GM12892 (cell line): ENCODE results near the gene FBXL2.
"Not testable (repeated sequence)": the region's sequence is repeated elsewhere in the genome, so short reads cannot be mapped to it uniquely, and the experiment has no call there.

Source experiments
- DNase-seq: peaks from one replicate; pipeline ENCODE4 v3.0.0; 2011; ENCODE audit not compliant: insufficient read length
- FAIRE-seq: peaks from 2 replicates; lab custom pipeline; 2011; peaks lifted over from hg19 to GRCh38; lab: Jason Lieb, UNC
- POLR2A ChIP-seq: IDR thresholded peaks from 2 replicates; pipeline ENCODE4 v1.6.1; 2011; ENCODE audit warnings: low read depth, low read length, control low read depth
- POLR2AphosphoS5 ChIP-seq: IDR thresholded peaks from 2 replicates; pipeline ENCODE4 v1.6.1; 2011; ENCODE audit warnings: low read depth, low read length, control low read depth
- TAF1 ChIP-seq: IDR thresholded peaks from 2 replicates; pipeline ENCODE4 v1.6.1; 2011; ENCODE audit warnings: low read depth, mild to moderate bottlenecking, control low read depth, low read length, borderline replicate concordance

The FBXL2 gene

DNA sequence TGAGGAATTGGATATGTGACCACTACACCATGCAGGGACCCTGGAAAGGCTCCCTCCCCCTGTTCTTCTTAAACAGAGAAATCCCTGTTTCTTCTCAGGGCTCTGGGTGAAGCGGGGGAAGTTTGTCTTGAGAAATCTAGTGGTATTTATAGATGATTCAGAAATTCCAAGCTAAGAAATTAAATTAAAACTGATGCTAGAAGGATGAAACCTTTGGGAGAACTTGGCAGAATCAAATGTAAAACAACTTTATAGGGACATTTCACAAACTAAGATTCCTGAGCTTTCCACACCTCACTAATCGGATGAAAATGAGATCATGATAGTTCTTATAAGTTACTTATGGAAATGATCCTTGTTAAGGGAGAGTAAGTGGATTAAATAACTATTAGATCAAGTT, 54.2 kb downstream of the FBXL2 start:
- DNase-seq (no peak), FAIRE-seq (no peak)
- TF ChIP-seq TAF1 = no peak

DNA sequence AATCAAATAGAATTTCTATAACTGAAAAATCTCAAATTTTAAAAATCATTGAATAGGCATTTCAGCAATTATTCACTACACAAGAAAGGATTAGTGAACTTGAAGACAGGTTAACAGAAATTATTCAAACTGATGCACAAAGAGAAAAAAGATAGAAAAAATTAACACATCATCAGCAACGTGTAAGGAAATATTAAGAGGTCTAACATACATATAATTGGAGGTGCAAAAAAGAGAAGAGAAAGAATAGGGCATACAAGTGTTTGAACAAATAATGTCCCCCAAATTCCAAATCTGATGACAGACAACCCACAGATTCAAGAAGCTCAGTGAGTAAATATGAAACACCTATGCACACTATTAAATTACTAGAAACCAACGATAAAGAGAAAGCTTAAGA, 57.1 kb downstream of the FBXL2 start:
- FAIRE-seq = no peak
- TF ChIP-seq TAF1 = no peak
- no peak for TF ChIP-seq POLR2A
- no peak for TF ChIP-seq POLR2AphosphoS5
- no peak for DNase-seq

DNA sequence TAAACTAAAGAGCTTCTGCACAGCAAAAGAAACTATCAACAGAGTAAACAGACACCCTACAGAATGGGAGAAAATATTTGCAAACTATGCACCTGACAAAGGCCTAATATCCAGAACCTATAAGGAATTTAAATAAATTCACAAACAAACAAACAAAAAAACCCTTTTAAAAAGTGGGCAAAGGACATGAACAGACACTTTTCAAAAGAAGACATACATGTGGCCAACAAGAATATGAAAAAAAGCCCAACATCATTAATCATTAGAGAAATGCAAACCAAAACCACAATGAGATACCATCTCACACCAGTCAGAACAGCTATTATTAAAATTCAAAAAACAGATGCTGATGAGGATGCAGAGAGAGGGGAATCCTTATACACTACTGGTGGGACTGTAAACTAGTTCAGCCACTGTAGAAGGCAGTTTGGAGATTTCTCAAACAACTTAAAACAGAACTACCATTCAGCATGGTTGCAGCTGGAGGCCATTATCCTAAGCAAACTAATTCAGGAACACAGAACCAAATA, 61.8 kb downstream of the FBXL2 start:
- FAIRE-seq, DNase-seq: not testable (repeated sequence)

DNA sequence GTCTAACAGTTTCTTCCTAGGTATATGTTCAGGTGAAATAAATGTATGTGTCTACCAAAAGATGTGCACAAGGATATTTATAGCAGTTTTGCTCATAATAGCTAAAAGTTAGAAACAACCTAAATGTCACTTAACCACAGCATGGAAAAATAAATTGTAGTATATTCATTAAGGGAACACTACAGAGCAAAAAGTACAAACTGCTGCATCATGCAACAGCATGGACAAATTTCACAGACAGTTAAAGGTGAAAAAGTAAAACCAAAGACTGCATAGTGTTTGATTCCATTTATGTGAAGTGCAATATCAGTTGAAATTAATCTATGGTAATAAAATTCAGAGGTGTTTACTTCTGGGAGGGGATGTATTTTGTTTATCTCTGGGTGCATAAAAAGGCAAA, 62.5 kb downstream of the FBXL2 start:
- FAIRE-seq (no peak), DNase-seq (no peak)
- no peak for TF ChIP-seq TAF1
- TF ChIP-seq POLR2AphosphoS5 = no peak
- no peak for TF ChIP-seq POLR2A

DNA sequence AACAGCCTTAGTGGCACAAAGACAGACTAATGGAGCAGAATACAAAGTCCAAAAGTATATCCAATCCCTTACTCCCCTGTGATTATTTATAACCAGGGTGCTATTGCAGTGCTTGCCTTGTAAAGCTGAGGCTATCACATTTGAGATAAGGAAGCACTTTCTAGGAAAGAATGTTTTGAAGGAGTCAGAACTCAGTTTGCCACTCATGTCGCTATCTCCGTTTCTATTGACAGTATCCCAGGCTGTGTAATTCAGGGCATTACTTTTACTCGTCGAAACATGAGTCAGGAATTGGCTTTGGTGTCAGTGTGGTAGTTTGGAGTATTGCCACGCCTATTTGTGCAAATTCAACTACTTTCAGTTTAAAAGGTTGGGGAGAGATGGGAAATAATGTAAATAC, 78.4 kb downstream of the FBXL2 start:
- no peak for TF ChIP-seq POLR2A
- TF ChIP-seq TAF1 = no peak
- no peak for TF ChIP-seq POLR2AphosphoS5
- FAIRE-seq = no peak

DNA sequence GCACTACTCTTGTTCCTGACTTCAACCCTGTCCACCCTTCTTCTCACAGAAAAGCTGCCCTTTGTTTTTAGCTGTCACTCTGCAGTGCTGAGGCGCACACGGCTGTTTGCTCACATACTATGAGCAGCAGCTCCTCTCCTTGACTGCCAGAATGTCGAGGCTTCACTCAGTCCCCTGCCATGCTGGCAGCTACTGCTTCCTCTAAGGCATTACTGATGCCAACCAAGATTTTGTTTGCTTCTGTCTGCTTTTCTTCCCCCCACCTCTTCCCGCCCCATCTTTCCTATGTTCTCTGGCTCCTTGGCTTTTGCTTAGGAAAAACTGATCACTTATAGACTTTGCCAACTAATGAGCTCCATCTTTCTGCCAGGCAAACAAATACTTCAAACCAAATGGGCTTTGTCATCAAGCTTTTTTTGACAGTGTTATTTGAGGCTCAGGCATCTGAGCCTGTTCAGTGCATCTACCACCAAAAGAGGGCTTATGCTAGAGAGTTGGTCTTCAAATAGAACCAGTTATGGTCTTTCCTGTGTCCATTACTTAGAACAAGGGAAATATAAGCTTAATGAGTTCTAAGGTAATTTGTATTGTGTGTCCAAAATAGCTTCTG, 81.0 kb downstream of the FBXL2 start:
- TF ChIP-seq POLR2A (no peak), POLR2AphosphoS5 (no peak), TAF1 (no peak)
- FAIRE-seq (no peak), DNase-seq (no peak)

More for the DNA sequence above, 78.4 kb downstream of the FBXL2 start:
- no peak for DNase-seq

DNA sequence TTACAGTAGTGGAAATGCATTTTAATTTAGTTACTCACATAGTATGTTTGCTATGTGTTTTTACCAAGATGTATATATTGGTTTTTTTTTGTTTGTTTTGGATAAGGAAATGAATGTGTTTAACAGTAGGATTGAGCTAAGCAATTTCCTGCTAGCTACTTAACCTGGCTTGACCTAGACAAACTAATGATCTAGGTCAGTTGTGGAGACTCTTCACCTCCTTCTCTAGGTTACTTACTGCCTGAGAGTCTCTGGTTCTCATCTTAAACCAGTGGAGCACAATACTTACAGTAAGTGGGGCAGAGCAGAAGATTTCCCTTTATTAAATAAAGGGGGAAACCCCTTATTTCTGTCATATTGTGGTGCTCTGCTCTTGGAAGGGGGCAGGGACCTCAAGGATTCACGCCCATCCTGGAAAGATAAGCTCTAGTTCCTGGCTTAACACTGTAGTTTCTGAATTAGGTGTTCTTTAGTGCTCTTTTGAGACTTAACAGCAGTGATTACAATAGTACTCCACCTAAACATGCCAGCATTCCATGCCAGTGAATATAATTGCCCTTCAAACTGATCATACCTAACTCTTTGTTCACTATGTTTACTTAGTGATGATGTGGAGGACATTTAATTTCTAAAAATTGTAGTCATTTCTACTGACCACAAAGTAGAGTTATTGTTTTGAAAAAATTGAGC, 83.0 kb downstream of the FBXL2 start:
- TF ChIP-seq POLR2A = no peak
- TF ChIP-seq POLR2AphosphoS5 = no peak
- no peak for TF ChIP-seq TAF1
- DNase-seq = no peak
- FAIRE-seq = no peak

DNA sequence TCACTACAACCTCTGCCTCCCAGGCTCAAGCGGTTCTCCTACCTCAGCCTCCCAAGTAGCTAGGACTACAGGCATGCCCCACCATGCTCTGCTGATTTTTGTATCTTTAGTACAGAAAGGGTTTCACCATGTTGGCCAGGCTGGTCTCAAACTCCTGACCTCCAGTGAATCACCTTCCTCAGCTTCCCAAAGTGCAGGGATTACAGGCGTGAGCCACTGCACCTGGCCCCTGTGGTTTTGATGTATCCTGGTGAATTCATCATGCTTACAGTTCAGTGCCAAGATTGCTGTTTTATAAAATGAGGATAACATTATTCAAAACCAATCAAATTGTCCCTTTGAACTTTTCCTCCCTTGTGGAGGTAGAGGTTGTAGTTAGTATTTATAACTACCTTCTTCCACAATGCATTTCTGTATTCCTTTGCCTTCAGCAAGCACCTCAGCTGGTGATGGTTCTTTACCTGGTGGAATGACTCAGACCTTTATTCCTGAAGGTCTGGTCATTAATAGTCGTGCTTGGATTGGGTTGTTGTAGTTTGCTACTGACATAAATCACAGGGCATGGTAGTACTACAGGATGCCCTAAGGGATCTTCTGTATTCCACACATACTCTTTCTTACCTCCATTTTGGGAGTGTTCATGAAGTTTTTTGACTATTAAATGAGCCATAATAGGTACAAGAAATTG, 86.0 kb downstream of the FBXL2 start:
- DNase-seq (no peak), FAIRE-seq (no peak)
- no peak for TF ChIP-seq POLR2AphosphoS5
- TF ChIP-seq POLR2A = no peak
- TF ChIP-seq TAF1 = no peak

DNA sequence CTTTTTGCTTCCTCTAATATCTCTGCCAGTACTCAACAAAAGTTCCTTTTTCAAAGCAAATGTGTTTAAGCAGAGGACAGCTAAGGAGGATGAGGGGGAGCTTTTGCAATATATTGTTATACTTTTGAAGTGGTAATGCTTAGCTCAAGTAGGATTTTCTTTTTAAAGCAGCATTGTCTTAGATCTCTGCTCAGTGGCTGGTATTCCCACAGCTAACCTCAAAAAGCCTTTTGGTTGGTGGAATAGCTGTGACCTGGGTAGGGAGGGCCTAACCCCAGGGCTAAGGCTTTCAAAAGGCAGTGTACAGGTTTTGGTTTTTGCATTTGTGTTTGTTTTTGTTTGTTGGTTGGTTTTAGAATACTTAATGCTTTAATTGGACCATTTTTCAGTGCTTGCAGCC, 86.8 kb downstream of the FBXL2 start:
- TF ChIP-seq TAF1 (no peak), POLR2AphosphoS5 (no peak), POLR2A (no peak)
- FAIRE-seq = no peak
- no peak for DNase-seq

DNA sequence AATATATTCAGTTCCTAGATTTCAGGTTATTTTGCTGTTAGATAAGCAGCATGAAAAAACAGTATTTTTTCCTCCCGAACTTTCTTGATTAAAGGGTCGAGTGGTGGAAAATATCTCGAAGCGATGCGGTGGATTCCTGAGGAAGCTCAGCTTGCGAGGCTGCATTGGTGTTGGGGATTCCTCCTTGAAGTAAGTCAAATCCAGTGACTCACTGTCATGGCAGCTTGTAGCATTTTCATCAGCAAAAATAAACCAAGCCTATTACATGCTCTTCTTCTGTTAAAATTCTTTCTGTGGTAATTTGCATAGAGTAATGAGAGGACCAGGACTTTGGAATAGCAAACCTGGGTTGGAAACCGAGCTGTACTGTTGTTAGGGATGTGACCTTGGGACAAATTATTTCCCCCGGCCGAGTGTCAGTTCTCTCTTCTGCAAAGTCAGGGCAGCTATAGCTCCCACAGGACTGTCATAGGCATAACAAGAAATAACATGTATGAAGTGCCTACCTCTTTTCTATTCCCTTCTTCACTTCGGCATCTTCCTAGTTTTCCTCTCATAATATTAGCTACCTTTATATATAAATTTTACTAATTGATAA, 87.4 kb downstream of the FBXL2 start:
- DNase-seq (no peak), FAIRE-seq (no peak)
- no peak for TF ChIP-seq TAF1
- no peak for TF ChIP-seq POLR2AphosphoS5
- no peak for TF ChIP-seq POLR2A

DNA sequence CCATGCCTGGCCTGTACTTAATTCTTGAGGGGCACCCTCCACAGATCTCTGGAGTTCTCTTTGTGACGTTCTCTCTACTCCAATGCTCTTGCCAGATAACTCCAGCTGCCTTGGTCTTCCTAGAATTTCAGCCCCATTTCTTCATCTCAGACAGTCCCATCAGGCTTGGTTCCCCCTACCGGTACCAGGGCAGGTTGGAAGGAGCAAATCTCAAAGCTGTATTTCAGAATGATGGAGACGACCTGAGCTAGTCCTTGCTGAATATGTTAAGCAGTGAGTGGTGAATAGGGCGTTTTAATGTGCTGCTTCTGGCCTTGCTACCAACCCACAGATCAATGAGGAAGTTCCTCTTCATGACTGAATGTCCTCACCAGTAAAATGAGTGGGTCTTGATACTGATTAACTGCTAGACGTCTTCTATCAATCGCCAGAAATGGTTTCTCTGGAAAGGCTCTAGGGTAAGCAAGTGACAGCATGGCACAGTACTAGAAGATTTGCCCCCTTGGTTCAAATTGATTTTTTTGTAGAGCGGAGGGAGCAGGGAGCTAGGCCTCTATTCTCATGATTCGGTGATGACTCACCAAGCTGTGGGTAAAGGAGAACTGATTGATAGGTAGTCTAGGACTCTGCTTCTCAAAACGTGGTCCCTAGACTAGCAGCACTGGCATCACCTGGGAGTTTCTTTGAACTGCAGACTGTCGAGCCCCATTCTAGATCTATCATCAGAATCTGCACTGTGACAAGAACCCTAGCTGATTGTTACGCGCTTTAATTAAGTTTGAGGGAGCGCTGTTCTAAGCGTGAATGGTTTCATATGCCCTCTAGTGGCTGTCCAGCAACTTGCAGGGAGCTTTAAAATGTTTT, 95.2 kb downstream of the FBXL2 start:
- FAIRE-seq (peak; percentile 95), DNase-seq (peak; percentile 18)
- TF ChIP-seq TAF1 (no peak), POLR2AphosphoS5 (no peak), POLR2A (no peak)
